ENCODE data around the gene APOLD1. TPM values are rescaled to one million over a fixed set of nuclear protein-coding genes. Genes with fewer than 3 reads are reported as not detected.
"Not testable (repeated sequence)": the region's sequence is repeated elsewhere in the genome, so short reads cannot be mapped to it uniquely, and the experiment has no call there.

The APOLD1 gene
- total RNA-seq, 1 donor from 2014 or later, result 7.9 TPM

DNA sequence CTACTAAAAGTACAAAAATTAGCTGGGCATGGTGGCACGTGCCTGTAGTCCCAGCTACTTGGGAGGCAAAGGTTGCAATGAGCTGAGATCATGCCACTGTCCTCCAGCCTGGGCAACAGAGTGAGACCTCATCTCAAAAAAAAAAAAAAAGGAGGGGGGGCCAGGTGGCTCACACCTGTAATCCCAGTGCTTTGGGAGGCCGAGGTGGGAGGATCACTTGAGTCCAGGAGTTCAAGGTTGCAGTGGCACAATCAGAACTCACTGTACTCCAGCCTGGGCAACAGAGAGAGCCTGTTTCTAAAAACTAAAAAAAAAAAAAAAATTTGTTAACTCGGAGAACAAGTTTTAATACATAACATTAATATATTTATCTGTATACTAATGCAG, 22.1 kb downstream of the APOLD1 start:
- intact Hi-C loops (cut with micrococcal nuclease), result not testable (repeated sequence)

DNA sequence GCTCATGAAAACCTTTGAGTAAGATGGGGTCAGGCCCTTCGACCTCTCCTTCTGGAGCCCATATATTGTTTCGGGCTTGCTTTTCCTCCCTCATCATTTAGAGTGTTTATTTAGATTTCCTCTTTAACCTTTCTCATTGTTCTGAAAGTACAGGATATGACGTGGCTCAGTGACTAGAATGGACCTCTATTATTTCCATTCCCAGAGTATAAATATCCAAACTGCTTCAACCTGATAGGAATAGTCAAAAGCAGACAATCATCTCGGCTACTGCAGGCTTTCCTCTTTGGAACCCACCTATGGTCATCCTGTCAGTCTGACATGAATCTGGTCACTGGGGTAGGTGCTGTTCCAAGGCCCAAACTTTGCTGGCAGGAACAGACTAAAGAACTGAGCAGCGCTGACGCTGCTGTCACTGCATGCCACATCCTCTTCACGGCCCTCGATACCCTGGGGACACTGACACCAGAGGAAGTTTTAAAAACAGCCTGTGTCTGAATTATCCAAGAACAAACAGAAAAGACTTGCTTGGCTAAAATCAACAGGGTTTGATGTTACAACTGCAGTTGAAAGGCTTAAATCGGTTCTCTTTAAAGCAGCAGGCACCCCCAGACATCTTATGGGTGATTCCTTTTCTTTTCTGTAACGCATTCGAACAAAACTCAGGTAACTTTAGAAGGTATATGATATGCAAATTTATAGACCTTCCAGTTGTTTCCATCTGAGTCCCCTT, 22.7 kb downstream of the APOLD1 start:
- intact Hi-C loops (cut with micrococcal nuclease), result loop anchor here (1.0 kb wide), 2 partner anchors 20 to 293 kb away; no protein-coding TSS in a partner anchor

DNA sequence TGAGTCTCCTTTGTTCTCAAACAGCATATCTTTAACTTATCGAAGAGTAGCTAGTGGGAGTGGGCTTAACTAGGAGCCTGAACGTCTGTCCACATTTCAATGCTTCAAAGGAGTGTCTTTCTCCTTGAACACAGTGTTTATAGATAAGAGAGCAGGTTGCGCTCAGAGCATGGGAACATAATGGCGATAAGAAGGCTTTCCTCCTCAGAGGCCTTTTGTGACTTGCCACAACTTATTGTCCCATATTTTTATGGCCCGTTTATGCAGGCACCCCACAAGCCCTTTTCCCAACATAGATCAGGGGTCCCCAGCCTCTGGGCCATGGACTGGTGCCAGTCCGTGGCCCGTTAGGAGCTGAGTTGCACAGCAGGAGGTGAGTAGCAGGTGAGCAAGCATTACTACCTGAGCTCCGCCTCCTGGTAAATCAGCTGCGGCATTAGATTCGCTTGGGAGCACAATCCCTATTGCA, 25.1 kb downstream of the APOLD1 start:
- intact Hi-C loops (cut with micrococcal nuclease), result no loop called here

DNA sequence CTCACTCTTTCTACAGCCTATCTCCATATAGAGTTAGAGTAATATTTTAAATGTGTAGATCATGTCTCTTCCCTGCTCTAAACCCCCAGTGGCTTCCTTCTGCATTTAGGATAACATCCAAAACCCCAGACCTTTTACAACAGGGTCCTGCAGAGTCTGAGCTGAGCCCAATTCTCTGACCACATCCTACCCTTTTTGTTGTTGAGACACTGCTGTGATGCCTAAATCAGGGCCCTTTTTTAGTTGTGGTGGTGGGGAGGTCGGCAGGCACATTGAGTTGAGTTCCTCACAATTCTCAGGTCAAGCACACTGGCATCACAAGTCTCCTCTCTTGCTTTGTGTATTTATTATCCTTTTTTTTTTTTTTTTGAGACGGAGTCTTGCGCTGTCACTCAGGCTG, 25.9 kb downstream of the APOLD1 start:
- intact Hi-C loops (cut with micrococcal nuclease), result no loop called here

DNA sequence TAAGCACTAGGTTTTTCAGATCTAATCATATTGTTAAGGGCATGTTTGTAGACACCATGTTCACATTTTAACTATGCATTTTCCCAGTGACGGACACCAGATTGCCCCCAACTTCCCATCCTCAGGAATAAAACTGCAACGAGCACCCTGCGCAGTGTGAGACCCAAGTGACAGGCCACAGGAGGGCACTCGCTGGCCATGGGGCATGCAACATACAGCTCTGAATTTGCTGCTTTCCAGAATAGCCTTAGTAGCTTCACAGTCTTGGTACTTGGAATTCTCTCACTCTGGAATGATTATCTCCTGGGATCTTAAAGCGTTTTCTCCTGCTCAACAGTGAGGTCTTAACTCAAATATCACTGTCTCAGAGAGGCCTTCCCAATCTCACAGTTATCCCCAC, 26.7 kb downstream of the APOLD1 start:
- intact Hi-C loops (cut with micrococcal nuclease), result loop anchor here (2.0 kb wide), 3 partner anchors 75 to 455 kb away; partner anchors contain the start of genes BORCS5 and GPR19

DNA sequence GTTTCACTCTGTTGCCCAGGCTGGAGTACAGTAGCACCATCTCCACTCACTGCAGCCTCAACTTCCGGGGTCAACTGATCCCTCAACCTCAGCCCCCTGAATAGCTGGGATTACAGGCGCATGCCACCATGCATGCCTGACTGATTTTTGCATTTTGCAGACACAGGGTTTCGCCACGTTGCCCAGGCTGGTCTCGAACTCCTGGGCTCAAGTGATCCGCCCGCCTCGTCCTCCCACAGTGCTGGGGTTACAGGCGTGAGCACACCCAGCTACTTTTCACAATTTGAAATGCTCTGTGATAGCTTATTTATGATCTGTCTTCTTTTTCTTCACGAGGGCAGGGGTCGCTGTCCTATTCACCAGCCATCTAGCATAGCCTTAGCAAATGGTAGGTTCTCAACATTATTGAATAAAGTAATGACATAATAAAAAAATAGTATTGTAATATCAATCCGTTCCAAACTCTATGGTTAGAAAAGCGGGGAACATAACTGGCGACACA, 27.2 kb downstream of the APOLD1 start:
- intact Hi-C loops (cut with micrococcal nuclease), result loop anchor here (1.0 to 2.0 kb wide), 5 partner anchors 24 to 456 kb away; partner anchors contain the start of genes BORCS5, GPR19 and HEBP1

DNA sequence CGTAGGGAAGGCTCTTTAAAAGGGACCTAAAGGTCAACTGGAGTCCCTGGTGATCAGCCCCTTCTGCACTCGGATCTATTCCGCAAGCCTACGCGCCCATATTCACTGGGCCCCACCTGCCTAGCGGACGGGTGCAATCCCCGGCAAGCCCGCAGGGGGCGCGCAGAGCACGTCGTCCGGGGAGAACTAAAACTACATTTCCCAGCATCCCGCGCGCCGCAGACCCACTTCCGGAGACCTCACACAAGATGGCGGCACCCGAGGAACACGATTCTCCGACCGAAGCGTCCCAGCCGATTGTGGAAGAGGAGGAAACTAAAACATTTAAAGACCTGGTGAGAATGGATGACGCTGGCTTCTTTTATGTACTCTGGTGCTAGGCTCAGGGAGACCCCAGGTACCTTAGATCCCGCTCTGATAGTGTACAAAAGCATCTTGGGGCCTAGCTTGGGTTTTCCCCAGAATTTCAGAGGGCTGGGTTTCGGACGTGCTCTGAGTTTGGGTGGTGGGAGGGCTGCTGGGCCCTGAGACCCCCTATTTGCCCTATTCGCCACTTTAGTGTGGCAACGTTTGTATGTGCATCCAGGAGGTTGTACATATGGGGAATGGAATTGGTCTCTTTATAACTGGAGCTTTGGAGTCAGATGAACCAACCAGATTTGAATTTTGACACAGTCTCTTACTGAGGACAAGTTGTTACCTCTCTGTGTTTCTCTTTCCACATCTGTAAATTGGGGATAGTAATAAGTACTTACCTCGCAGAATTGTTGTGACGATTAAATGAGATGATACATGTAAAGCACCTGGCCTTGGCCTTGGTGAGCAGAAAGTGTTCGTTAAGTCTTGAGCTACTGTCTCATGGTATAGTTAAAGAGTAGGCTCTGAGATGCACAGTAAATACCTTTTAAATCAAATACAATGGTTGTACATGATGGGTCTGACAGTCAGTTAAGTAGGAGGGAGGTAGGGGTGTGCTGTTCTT, 28.0 kb downstream of the APOLD1 start, which contains the start of gene DDX47:
TSS of gene DDX47 (plus strand) at position 227 of the 982 bp plus-strand sequence. CDS start at position 249, 22 bp downstream.
- intact Hi-C loops (cut with micrococcal nuclease), result loop anchor here (1.0 to 2.0 kb wide), 5 partner anchors 25 to 457 kb away; partner anchors contain the start of genes BORCS5, GPR19 and HEBP1

DNA sequence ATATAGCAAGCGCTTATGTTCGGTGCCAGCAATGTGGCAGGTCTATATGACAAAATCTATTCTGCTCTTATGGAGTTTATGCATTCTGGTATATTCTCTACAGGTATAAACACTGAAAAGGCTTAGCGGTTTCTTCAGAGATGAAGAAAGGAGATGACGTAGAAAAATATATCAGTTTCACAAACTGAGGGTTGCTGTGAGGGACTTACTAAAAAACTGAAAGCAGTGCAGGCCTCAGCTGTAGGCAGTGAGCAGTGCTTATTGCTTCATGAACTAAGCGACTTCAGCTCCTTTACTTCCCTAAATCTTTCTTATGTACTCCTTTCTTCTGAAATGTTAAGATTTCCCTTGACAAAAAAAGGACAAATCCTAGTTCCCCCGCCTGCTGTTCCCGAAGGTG, 32.2 kb downstream of the APOLD1 start:
- intact Hi-C loops (cut with micrococcal nuclease), result no loop called here

DNA sequence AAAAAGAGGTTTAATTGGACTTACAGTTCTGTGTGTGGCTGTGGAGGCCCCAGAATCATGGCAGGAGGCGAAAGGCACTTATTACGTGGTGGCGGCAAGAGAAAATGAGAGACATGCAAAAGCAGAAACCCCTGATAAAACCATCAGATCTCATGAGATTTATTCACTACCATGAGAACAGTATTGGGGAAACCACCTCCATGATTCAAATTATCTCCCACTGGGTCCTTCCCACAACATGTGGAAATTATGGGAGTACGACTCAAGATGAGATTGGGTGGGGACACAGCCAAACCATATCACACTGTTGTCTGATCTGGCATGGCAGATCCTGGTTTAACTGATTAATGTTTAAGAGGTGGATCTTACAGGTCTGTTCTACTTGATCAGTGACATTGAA, 33.2 kb downstream of the APOLD1 start:
- intact Hi-C loops (cut with micrococcal nuclease), result no loop called here

DNA sequence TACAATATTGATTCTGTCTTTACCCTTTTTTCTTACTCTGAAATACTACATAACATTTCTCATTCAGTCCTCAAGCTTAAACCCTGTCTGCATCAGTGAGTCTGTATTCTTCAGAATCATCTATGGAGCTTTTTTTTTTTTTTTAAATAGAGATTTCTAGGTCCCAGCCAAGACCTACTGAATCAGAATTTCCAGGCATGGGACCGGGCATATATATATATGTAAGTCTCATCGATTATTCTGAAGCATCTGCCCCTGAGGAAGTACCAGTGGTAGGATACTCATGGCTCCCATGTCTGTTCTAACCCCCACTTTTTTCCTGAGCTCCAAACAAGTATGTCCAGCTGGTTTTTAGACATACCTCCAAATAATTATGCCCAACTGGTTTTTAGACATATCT, 33.8 kb downstream of the APOLD1 start:
- intact Hi-C loops (cut with micrococcal nuclease), result no loop called here

DNA sequence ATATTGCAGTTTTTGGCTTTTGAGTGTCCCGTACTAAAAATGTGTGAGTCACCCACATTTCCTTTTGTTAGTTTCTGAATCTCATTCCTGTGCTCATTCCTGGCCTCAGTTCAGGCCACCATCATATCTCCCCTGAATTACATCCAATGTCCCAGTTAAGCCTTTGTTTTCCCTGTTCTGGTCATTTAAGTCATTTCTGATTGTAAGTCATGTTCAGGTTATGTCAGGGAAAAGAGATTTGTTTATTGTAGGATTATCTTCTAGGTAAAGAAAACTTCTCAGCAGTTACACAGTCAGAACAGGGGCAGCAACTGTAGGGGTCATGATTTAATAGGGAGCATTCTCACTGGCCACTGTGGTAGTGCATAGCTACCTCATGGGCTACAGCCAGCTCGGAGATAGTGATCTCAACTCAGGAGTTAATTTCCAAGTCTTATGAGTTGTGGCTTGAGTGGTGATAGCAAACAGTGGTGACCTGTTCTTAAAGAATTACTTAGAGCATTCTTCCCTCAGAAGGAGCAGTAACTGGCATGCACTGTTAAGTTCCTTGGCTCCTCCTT, 34.4 kb downstream of the APOLD1 start:
- intact Hi-C loops (cut with micrococcal nuclease), result no loop called here

DNA sequence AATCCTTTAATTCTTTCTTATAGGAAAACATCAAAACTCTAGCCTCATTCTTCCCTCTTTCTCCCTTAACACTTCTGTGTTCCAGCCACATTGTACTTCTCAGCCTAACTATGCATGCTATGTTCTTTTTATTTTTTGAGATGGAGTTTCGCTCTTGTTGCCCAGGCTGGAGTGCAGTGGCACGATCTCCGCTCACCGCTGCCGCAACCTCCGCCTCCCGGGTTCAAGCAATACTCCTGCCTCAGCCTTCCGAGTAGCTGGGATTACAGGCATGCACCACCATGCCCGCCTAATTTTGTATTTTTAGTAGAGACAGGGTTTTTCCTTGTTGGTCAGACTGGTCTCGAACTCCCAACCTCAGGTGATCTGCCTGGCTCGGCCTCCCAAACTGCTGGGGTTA, 34.9 kb downstream of the APOLD1 start:
- intact Hi-C loops (cut with micrococcal nuclease), result not testable (repeated sequence)

DNA sequence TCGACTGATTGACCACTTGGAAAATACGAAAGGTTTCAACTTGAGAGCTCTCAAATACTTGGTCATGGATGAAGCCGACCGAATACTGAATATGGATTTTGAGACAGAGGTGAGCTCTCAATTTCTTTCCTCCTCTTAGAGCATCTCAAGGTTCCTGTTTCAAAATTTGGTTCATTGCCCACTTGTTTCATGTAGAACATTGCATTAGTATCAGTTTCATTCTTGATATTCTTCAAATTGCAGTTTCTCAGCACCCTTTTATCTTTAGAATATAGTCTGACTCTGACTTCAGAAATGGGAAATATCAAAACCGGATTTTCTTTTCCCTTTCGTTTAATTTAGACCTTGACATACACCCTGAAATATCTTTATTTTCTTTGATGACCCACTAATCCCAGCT, 36.5 kb downstream of the APOLD1 start:
- intact Hi-C loops (cut with micrococcal nuclease), result no loop called here

DNA sequence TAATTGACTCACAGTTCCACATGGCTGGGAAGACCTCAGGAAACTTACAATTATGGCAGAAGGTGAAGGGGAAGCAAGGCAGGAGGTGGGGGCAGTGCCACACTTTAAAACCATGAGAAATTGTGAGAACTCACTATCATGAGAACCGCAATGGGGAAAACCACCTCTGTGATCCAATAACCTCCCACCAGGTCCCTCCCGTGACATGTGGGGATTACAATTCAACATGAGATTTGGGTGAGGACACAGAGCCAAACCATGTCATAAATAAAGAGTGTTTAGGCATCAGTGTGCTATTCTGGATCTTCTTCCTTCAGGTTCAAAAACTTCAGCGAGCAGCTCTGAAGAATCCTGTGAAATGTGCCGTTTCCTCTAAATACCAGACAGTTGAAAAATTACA, 37.4 kb downstream of the APOLD1 start:
- intact Hi-C loops (cut with micrococcal nuclease), result no loop called here

DNA sequence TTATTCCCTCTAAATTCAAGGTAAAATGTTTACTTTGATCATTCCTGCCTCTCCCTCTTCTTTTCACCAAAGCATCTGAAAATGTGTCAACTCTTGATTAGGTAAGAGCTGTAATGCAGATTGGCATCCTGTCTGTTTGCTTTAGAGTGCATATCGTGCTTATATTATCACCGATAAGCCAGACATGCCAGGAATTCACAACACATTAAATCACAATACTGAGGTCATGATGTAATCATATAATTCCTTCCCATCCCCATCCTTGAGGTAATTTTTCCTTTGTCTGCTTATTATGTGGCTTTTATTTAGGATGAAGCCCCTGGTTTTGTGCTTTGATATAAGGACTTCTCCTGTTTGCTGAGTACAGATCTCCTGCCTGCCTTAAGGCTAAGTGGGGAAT, 37.8 kb downstream of the APOLD1 start:
- intact Hi-C loops (cut with micrococcal nuclease), result no loop called here

DNA sequence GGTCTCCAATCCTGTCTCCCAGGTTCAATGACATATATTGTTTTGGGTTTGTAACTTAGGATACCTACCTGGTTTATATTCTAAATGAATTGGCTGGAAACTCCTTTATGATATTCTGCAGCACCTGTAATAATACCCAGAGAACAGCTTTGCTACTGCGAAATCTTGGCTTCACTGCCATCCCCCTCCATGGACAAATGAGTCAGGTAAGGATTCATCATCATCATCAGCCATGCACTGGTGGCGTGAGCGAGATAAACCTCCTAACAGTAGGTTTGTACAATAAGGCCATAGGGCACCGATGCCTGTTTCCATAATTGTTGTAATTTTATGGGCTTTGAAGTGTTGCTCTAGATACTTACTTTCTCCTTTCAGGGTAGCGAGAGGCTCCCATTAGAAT, 38.4 kb downstream of the APOLD1 start:
- intact Hi-C loops (cut with micrococcal nuclease), result no loop called here

DNA sequence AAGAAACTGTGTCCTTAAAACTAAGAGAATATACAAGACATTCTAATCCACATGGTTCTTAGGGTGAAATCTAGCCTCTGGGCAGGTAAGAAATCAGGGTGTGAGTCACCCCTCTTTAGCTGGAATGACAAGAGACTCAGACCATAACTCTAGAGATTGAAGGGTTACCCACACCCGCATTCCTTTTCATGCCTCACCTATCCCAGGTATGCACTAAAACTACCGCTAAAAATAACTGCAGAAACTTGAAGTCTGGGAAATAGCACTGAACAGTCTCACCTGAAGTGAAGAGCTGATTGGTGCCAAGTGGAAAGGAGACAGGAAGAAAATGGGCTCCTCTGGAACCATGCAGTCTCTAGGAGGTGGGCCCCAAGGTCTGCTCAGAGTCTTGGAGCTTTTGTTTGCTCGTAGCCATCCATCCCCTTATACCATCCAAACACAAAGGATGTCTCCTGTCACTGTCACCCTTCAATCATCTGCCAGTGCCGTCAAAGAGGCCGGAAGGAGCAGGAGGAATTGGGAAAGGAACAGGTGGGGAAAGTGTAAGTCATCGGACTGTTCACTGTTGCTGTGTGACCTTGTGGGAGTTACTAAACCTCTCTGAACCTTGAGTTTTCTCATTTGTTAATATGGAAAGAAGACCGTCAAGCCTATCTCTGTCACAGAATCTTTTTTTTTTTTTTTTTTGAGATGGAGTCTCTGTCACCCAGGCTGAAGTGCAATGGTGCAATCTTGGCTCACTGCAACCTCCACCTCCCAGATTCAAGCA, 50.1 kb downstream of the APOLD1 start:
- intact Hi-C loops (cut with micrococcal nuclease), result no loop called here

DNA sequence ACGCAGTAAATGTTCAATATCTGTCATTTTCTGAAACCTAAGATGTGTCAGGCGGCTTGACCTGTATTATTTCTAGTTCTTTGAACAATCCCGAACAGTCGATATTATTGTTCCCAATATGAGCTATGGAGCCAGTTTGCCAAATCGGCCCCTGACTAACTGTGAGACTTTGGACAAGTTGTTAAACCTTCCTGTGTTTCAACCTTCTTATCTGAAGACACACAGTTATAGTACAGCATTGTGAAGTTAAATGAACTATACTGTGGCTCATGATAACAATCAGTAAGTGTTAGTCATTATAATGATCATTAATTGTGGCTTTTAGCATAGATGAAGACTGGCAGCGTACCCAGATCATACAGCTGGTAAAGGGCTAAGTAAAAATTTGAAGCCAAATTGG, 51.1 kb downstream of the APOLD1 start:
- intact Hi-C loops (cut with micrococcal nuclease), result no loop called here

DNA sequence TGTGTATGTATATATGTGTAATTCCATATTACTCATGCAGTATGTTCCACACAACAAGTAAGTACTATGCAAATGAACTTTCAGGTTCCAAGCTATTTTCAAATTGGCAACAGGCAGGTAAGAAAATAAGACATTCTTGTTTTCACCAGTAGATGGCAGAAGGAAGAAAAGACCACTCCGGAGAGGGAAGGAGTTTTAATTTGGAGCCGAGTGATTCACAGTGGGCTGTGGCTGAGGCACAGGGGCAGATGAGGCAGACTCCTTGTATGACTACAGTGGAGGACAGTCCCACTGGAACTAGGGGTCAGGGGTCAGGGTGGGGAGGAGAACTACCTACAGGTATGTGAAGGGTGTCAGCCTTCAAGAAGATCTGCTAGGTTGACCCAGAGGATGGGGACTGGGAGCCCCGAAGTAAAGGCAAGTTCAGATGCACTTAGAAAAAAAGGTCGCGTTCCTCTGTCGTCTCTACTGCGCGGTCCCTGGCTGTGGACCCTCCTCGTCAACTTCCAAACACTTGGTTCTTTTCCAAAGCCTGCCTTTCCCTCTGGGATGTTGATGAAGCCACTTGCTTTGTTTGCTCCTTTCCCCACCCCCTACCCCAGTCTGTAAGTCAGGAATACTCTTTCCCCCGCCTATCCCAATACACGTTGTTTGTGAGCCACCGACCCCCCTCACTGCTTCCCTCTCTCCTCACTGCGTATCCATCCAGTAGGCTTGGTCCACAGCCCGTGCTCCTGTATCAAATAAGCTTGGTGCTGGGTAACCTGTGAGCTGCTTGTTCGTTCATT, 51.8 kb downstream of the APOLD1 start:
- intact Hi-C loops (cut with micrococcal nuclease), result no loop called here

DNA sequence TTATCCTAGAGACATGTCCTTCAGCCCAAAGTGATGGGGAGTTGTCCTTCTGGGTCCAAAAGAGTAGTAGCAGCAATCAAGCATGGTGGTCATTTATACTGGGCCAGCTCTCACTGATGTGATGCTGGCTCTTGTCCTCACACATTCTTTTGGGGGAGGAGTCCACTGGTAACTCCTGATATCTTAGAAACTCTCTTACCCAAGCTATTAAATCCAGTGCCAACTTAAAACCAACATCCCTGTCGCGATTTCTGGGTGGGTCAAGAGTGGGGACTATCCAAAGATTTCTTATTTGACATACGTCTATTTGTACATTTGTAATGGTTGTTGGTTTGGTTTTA, 52.3 kb downstream of the APOLD1 start:
- intact Hi-C loops (cut with micrococcal nuclease), result no loop called here
